Mesendoderm (in vitro differentiated cells): ENCODE data around the gene ECI2.
A peak's percentile ranks its signal among the peaks of the same experiment; 100 is the strongest.

Experiments
- DNase-seq: peaks from one replicate; pipeline ENCODE4 v3.0.0; 2013
- H2AK5ac ChIP-seq: 2 replicates; pipeline ENCODE4 v1.6.1; 2013; ENCODE audit warnings: low read length, inconsistent platforms
- H2BK120ac ChIP-seq: 2 replicates; pipeline ENCODE4 v1.6.1; 2013; ENCODE audit warnings: low read depth, mild to moderate bottlenecking, low read length, moderate library complexity, mixed read lengths
- H2BK15ac ChIP-seq: replicated peaks from 2 replicates; pipeline ENCODE4 v1.6.1; 2013; ENCODE audit warnings: low read depth, mild to moderate bottlenecking, moderate library complexity
- H2BK5ac ChIP-seq: 2 replicates; pipeline ENCODE4 v1.6.1; 2013; ENCODE audit warnings: low read length, inconsistent platforms
- H3K18ac ChIP-seq: 2 replicates; pipeline ENCODE4 v1.6.1; 2013; ENCODE audit warnings: mild to moderate bottlenecking, low read length, mixed read lengths
- H3K23ac ChIP-seq: one replicate; pipeline ENCODE4 v1.6.1; 2013; ENCODE audit warnings: low read length
- H3K27ac ChIP-seq: 2 replicates; pipeline ENCODE4 v1.5.1; 2013; ENCODE audit warnings: low read depth, mild to moderate bottlenecking, inconsistent platforms, low read length, moderate library complexity
- H3K27me3 ChIP-seq: 2 replicates; pipeline ENCODE4 v1.6.1; 2013; ENCODE audit warnings: low read length, control low read depth, mild to moderate bottlenecking, inconsistent platforms; ENCODE audit not compliant: insufficient read depth, poor library complexity
- H3K36me3 ChIP-seq: 2 replicates; pipeline ENCODE4 v1.6.1; 2013; ENCODE audit warnings: low read length, inconsistent platforms; ENCODE audit not compliant: control insufficient read depth, insufficient read depth
- H3K4ac ChIP-seq: one replicate; pipeline ENCODE4 v1.6.1; 2013; ENCODE audit warnings: low read depth, mild to moderate bottlenecking, low read length, moderate library complexity
- H3K4me1 ChIP-seq: 2 replicates; pipeline ENCODE4 v1.6.1; 2013; ENCODE audit warnings: low read depth, low read length, inconsistent platforms; ENCODE audit not compliant: control insufficient read depth
- H3K4me2 ChIP-seq: 2 replicates; pipeline ENCODE4 v1.6.1; 2013; ENCODE audit warnings: low read length
- H3K4me3 ChIP-seq: 2 replicates; pipeline ENCODE4 v1.5.1; 2013; ENCODE audit warnings: mild to moderate bottlenecking, low read length
- H3K56ac ChIP-seq: one replicate; pipeline ENCODE4 v1.6.1; 2013; ENCODE audit warnings: low read length
- H3K79me1 ChIP-seq: 2 replicates; pipeline ENCODE4 v1.6.1; 2013; ENCODE audit warnings: low read length, inconsistent platforms
- H3K79me2 ChIP-seq: 2 replicates; pipeline ENCODE4 v1.6.1; 2013; ENCODE audit warnings: mild to moderate bottlenecking, low read length; ENCODE audit not compliant: control insufficient read depth, insufficient read depth
- H3K9ac ChIP-seq: 2 replicates; pipeline ENCODE4 v1.6.1; 2013; ENCODE audit warnings: low read length, inconsistent platforms
- H4K5ac ChIP-seq: one replicate; pipeline ENCODE4 v1.6.1; 2013; ENCODE audit warnings: low read length
- H4K8ac ChIP-seq: one replicate; pipeline ENCODE4 v1.6.1; 2013; ENCODE audit warnings: low read depth, mild to moderate bottlenecking, control low read depth, low read length, moderate library complexity
- WGBS: extraction: QIAGEN DNeasy Blood & Tissue Kit; methylation state at CpG from one replicate; pipeline ENCODE4 v1.1.7; 2013; ENCODE audit warnings: low lambda C conversion rate, missing lambda C conversion rate; ENCODE audit not compliant: insufficient coverage; ENCODE audit errors: extremely low coverage; 5-methylcytosine and 5-hydroxymethylcytosine counted together

ECI2 gene

DNA sequence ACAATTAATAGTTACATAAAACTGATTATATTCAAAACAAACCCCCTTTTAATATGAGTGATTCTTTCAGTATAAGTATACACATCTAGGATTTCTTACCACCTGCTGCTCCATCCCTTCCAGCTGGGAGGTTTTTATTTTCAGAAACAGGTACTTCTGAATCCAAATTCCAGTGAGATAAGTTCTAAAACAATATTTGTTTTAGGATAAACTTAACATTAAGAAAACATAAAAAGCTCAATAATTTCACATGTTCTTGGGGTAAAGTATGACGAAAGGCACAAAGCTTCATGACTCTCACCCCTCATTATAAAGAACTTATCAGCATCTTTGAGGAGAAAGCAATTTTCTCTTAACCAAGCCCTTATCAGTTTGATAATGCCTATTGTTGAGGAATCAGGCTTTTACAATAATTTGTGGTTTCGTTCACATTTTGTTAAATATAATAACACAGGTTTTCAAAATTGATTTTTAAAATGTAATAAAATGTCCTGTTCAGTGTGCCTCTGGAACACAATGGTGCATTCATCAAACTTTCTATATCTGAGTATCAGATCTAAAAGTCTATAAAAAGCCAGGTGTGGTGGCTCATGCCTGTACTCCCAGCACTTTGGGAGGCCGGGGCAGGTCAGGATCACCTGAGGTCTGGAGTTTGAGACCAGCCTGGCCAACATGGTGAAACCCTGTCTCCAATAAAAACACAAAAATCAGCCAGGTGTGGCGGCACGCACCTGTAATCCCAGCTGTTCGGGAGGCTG is 60.7 kb downstream of the ECI2 start:
- Histone ChIP-seq H3K4me2 (no peak overlapping the region), H3K4me3 (no peak overlapping the region), H3K23ac (no peak overlapping the region), H3K56ac (no peak overlapping the region), H3K79me2 (no peaks in the 10 kb centered on the region), H2AK5ac (no peak overlapping the region), H4K8ac (no peak overlapping the region), H3K4ac (no peak overlapping the region), H4K5ac (no peak overlapping the region), H2BK120ac (no peak overlapping the region), H3K18ac (no peak overlapping the region), H3K27ac (no peak overlapping the region), H3K79me1 (no peaks in the 10 kb centered on the region), H2BK15ac (no peak overlapping the region), H3K4me1 (no peaks in the 10 kb centered on the region), H2BK5ac (no peak overlapping the region), H3K27me3 (no peaks in the 10 kb centered on the region), H3K36me3 (no peaks in the 10 kb centered on the region), H3K9ac (no peak overlapping the region)
- whole genome bisulfite sequencing: no CpG with 5 or more reads among the region's 6 CpGs
- DNase-seq: no peak

DNA sequence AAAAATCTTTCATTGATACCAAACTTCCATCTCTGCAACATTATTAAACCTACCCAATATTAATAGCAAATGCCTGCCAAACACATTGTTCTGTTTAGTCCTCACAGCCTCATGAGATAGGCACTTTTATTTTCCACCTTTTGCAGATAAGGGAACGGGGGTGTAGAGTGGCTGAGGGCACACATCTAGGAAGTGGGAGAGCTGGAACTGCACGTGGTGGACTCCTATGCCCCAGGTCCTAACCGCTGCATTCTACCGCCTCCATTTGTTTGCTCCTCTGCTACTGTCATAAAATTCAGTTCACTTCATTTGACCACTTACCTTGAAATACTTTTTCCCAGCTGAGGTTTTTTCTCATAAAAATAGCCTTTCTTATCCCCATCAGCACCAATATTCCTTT is 64.0 kb downstream of the ECI2 start:
- H3K23ac ChIP-seq: no peak overlapping the region
- no peak overlapping the region for H2AK5ac ChIP-seq
- no peak overlapping the region for H3K27ac ChIP-seq
- no peak overlapping the region for H3K18ac ChIP-seq
- H3K56ac ChIP-seq: no peak overlapping the region
- H3K9ac ChIP-seq: no peak overlapping the region
- no peak overlapping the region for H4K5ac ChIP-seq
- H3K4me1 ChIP-seq: no peaks in the 10 kb centered on the region
- no peaks in the 10 kb centered on the region for H3K79me2 ChIP-seq
- H2BK120ac ChIP-seq: no peak overlapping the region
- no peaks in the 10 kb centered on the region for H3K79me1 ChIP-seq
- no peak overlapping the region for H2BK15ac ChIP-seq
- WGBS: no CpG with 5 or more reads among the region's 4 CpGs
- no peak overlapping the region for H2BK5ac ChIP-seq
- H4K8ac ChIP-seq: no peak overlapping the region
- DNase-seq: no peak
- no peak overlapping the region for H3K4ac ChIP-seq
- H3K4me3 ChIP-seq: no peak overlapping the region
- no peaks in the 10 kb centered on the region for H3K36me3 ChIP-seq
- no peak overlapping the region for H3K4me2 ChIP-seq
- H3K27me3 ChIP-seq: no peaks in the 10 kb centered on the region

DNA sequence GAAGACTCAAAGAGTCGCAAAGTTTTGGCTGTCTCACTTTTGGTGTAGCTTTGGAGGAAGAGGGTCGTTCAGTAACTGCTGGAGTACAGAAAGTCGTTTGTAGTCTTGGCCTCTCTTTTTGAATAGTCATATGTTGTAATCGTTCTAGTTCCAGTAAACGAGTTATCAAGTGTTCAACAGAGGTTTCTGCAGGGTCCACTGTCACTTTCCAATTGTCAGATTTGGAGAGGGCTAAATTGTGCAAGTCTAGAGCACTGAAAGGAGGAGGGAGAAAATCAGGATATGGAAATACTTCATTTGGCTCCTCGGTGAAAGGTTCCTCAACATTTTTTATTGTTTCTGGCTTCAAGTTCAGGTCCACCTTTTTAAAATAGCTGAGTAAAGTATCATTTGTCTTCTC is 66.2 kb downstream of the ECI2 start:
- H3K79me2 ChIP-seq: no peaks in the 10 kb centered on the region
- H3K4ac ChIP-seq: no peak overlapping the region
- no peak overlapping the region for H3K9ac ChIP-seq

DNA sequence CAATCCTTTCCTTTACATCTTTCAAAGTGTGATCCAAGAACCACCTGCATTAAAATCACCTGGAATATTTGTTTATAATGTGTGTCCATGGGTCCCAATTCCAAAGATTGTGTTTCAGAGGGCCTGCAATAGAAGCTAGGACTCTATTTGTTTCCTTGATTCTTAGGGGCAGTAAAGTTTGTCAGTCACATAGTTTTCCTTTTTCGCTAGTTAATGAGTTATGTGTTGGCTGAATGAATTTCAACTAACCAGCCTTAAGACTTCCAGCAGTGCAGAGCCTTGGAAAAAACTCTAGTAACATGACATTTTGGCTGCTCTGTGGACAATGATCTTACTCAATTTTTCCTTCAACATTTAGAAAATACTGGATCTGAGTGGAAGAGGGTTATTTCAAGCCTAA is 67.7 kb downstream of the ECI2 start:
- no peak overlapping the region for H3K18ac ChIP-seq
- no peak overlapping the region for H3K23ac ChIP-seq
- H3K56ac ChIP-seq: no peak overlapping the region
- H3K4me3 ChIP-seq: no peak overlapping the region
- H3K27ac ChIP-seq: no peak overlapping the region
- no peaks in the 10 kb centered on the region for H3K27me3 ChIP-seq
- no peaks in the 10 kb centered on the region for H3K79me2 ChIP-seq
- H3K9ac ChIP-seq: no peak overlapping the region
- no peaks in the 10 kb centered on the region for H3K36me3 ChIP-seq
- H2BK120ac ChIP-seq: no peak overlapping the region
- H2AK5ac ChIP-seq: no peak overlapping the region
- no peak overlapping the region for H3K4ac ChIP-seq
- no peak for DNase-seq
- no peak overlapping the region for H3K4me2 ChIP-seq
- no peak overlapping the region for H4K5ac ChIP-seq
- no peak overlapping the region for H2BK5ac ChIP-seq
- no peaks in the 10 kb centered on the region for H3K79me1 ChIP-seq
- no peaks in the 10 kb centered on the region for H3K4me1 ChIP-seq
- H2BK15ac ChIP-seq: no peak overlapping the region
- no peak overlapping the region for H4K8ac ChIP-seq
- no CpG with 5 or more reads among the region's 1 CpG for WGBS

More for the DNA sequence above, 66.2 kb downstream of the ECI2 start:
- no peak overlapping the region for H4K5ac ChIP-seq
- DNase-seq: no peak
- no peak overlapping the region for H3K4me2 ChIP-seq
- WGBS: no CpG with 5 or more reads among the region's 6 CpGs
- no peak overlapping the region for H3K23ac ChIP-seq
- H3K18ac ChIP-seq: no peak overlapping the region
- no peak overlapping the region for H2AK5ac ChIP-seq
- H3K27me3 ChIP-seq: no peaks in the 10 kb centered on the region
- H3K79me1 ChIP-seq: no peaks in the 10 kb centered on the region
- H3K4me3 ChIP-seq: no peak overlapping the region
- no peaks in the 10 kb centered on the region for H3K4me1 ChIP-seq
- H2BK5ac ChIP-seq: no peak overlapping the region
- H2BK120ac ChIP-seq: no peak overlapping the region
- no peaks in the 10 kb centered on the region for H3K36me3 ChIP-seq
- H4K8ac ChIP-seq: peak overlapping the region; percentile 13
- no peak overlapping the region for H2BK15ac ChIP-seq
- no peak overlapping the region for H3K56ac ChIP-seq
- H3K27ac ChIP-seq: no peak overlapping the region

DNA sequence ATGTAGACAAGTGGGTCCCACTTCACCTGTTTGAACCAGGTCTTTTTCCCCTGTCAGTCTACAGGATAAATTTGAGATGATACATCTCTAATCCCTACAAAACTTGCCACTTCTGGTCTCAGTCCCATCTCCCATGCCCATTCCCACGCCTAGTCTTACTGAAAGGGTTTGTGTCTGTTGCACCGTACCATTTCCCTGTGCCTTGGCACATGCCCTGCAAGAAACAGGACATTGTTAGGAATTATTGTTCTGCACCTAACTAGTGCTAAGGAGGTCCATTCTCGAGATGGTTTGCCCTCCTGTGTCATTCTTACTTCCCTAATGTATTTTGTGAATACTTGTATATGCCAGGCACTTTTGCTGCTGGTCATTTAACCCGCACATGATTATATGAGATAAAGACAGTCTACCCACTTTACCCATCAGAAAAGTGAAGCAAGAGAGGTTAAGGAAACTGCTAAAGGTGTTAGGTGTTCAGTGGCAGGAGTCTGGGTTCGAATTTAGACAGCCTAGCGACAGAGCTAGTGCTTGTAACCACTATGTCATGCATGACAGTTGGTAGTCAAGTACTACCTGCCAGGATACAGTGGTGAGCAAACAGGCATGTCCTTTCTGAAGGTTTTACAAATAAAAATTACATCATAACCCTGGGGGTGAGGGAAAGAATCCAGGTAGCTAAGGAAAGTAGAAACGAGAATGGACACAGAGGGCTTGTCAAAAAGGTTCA is 69.2 kb downstream of the ECI2 start:
- no peak overlapping the region for H3K4me2 ChIP-seq
- no peak overlapping the region for H3K18ac ChIP-seq
- H3K36me3 ChIP-seq: peaks cover 1% of the 10 kb centered on the region
- no CpG with 5 or more reads among the region's 7 CpGs for WGBS
- no peaks in the 10 kb centered on the region for H3K79me2 ChIP-seq
- H2BK15ac ChIP-seq: no peak overlapping the region
- no peaks in the 10 kb centered on the region for H3K4me1 ChIP-seq
- H4K5ac ChIP-seq: no peak overlapping the region
- no peak overlapping the region for H3K56ac ChIP-seq
- H3K9ac ChIP-seq: no peak overlapping the region
- no peak overlapping the region for H3K27ac ChIP-seq
- no peak overlapping the region for H4K8ac ChIP-seq
- no peak overlapping the region for H2BK120ac ChIP-seq
- H3K27me3 ChIP-seq: no peaks in the 10 kb centered on the region
- H3K4me3 ChIP-seq: no peak overlapping the region
- no peak overlapping the region for H3K23ac ChIP-seq
- no peak overlapping the region for H2BK5ac ChIP-seq
- no peak overlapping the region for H3K4ac ChIP-seq
- H2AK5ac ChIP-seq: no peak overlapping the region
- H3K79me1 ChIP-seq: no peaks in the 10 kb centered on the region
- DNase-seq: no peak
